Skeletal muscle satellite cell (primary cell): ENCODE data around the gene PHLPP2.

Experiments used
- H3K27me3 ChIP-seq: 2 replicates; pipeline ENCODE4 v1.7.0; 2013; ENCODE audit warnings: low read length; ENCODE audit not compliant: control insufficient read depth, insufficient read depth
- H3K36me3 ChIP-seq: 2 replicates; pipeline ENCODE4 v1.7.0; 2013; ENCODE audit warnings: mild to moderate bottlenecking, control low read depth, low read length; ENCODE audit not compliant: insufficient read depth
- H3K4me1 ChIP-seq: 2 replicates; pipeline ENCODE4 v1.7.0; 2013; ENCODE audit warnings: low read length; ENCODE audit not compliant: control insufficient read depth, insufficient read depth
- H3K4me2 ChIP-seq: 2 replicates; pipeline ENCODE4 v1.7.0; 2013; ENCODE audit warnings: mild to moderate bottlenecking, low read length
- H3K4me3 ChIP-seq: 2 replicates; pipeline ENCODE4 v1.7.0; 2013; ENCODE audit warnings: low read length
- H3K9ac ChIP-seq: 2 replicates; pipeline ENCODE4 v1.7.0; 2013; ENCODE audit warnings: mild to moderate bottlenecking, low read depth, low read length, moderate library complexity
- H3K9me3 ChIP-seq: replicated peaks from 2 replicates; pipeline ENCODE4 v1.7.0; 2013; ENCODE audit warnings: mild to moderate bottlenecking, control low read depth, low read length

PHLPP2 gene

GRCh38 chr16:71666928-71667707 lies 57.4 kb downstream of the PHLPP2 start:
- no peak overlapping the region for H3K9ac ChIP-seq
- H3K4me3 ChIP-seq: no peak overlapping the region
- H3K36me3 ChIP-seq: peaks cover 68% of the 10 kb centered on the region
- no peak overlapping the region for H3K4me2 ChIP-seq
- no peaks in the 10 kb centered on the region for H3K4me1 ChIP-seq
- no peaks in the 10 kb centered on the region for H3K9me3 ChIP-seq
- H3K27me3 ChIP-seq: no peaks in the 10 kb centered on the region

DNA sequence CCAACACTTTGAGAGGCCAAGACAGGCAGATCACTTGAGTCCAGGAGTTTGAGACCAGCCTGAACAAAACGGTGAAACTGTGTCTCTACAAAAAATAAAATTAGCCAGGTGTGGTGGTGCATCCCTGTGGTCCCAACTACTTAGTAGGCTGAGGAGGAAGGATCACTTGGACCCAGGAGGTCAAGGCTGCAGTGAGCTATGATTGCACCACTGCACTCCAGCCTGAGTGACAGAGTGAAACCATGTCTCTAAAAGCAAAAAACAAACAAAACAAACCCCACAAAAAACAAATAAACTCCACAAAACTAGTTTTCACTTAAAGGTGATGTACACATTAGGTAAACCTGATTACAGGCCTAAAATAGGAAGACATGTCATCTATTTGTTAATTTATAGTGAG lies 58.2 kb downstream of the PHLPP2 start:
- no peaks in the 10 kb centered on the region for H3K27me3 ChIP-seq

DNA sequence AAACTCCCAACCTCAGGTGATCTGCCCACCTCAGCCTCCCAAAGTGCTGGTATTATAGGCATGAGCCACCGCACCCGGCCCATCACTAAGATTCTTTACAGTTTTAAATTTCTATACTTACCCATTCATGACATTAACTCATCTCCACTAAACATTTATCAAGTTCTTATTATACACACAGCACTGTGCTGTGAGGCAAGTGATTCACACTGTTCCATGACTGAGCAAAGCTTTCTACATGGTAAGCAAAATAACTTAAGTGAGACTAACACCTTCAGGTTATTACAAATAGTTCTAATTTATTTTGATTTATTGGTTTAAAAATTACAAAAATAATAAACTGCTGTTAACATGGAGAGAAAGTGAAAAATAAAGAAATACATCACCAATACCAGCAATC lies 65.0 kb downstream of the PHLPP2 start:
- Histone ChIP-seq H3K9me3 (no peaks in the 10 kb centered on the region), H3K4me2 (no peak overlapping the region), H3K36me3 (peaks cover 39% of the 10 kb centered on the region), H3K27me3 (no peaks in the 10 kb centered on the region), H3K4me1 (no peaks in the 10 kb centered on the region), H3K9ac (no peak overlapping the region), H3K4me3 (no peak overlapping the region)

More for the DNA sequence above, 58.2 kb downstream of the PHLPP2 start:
- Histone ChIP-seq H3K9ac (no peak overlapping the region), H3K9me3 (no peaks in the 10 kb centered on the region), H3K4me1 (no peaks in the 10 kb centered on the region), H3K36me3 (peaks cover 65% of the 10 kb centered on the region), H3K4me2 (no peak overlapping the region), H3K4me3 (no peak overlapping the region)

DNA sequence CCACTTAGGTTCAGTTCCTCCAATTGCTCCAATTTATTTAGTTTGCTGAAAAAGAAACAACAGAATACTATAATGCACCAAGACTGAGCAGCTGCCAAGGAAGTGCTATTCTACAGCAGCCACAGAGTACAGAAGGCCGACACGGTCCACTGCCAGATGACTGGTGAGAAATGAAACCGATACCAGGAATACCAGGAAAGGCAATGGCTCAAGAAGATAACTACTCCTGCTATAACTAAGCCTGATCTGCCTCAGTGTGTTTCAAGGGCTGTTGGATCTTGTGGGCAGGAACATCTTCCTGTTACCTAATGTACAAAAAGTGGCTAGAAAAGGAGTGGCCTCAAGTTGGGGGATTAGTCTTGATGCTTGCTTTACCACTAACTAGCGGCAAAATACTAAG lies 65.7 kb downstream of the PHLPP2 start:
- Histone ChIP-seq H3K27me3 (no peaks in the 10 kb centered on the region), H3K9me3 (no peaks in the 10 kb centered on the region), H3K4me2 (no peak overlapping the region), H3K4me1 (no peaks in the 10 kb centered on the region), H3K9ac (no peak overlapping the region), H3K36me3 (peaks cover 37% of the 10 kb centered on the region), H3K4me3 (no peak overlapping the region)

GRCh38 chr16:71649704-71650103 lies 74.8 kb downstream of the PHLPP2 start:
- Histone ChIP-seq H3K4me2 (no peak overlapping the region), H3K36me3 (peaks cover 57% of the 10 kb centered on the region), H3K27me3 (no peaks in the 10 kb centered on the region), H3K9me3 (no peaks in the 10 kb centered on the region), H3K4me3 (no peak overlapping the region), H3K9ac (no peak overlapping the region), H3K4me1 (no peaks in the 10 kb centered on the region)

DNA sequence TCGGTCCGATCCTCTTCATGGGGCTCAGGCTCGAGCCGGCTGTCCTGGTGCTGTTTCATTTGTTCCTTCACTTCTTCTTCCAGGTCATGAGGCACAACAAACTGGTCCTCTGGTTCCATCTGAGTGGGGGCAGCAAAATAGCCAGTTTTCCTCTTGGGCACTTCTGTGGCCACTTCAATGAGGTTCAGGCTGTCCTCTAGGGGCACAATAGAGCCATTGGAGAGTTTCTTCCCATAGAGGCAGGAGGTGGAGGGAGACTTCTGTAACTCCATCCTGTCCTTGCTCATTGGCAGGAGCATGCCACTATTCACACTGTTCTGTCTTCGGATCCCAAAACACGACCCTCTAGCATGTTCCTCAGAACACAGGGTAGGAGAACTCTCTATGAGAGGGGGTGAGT lies 75.6 kb downstream of the PHLPP2 start:
- Histone ChIP-seq H3K4me2 (no peak overlapping the region), H3K4me3 (no peak overlapping the region)

GRCh38 chr16:71648162-71648561 lies 76.3 kb downstream of the PHLPP2 start:
- no peak overlapping the region for H3K4me3 ChIP-seq
- no peaks in the 10 kb centered on the region for H3K4me1 ChIP-seq
- no peak overlapping the region for H3K4me2 ChIP-seq
- H3K9me3 ChIP-seq: no peaks in the 10 kb centered on the region
- H3K9ac ChIP-seq: no peak overlapping the region
- H3K36me3 ChIP-seq: peaks cover 52% of the 10 kb centered on the region
- H3K27me3 ChIP-seq: no peaks in the 10 kb centered on the region

More for the DNA sequence above, 75.6 kb downstream of the PHLPP2 start:
- H3K9ac ChIP-seq: no peak overlapping the region
- no peaks in the 10 kb centered on the region for H3K27me3 ChIP-seq
- H3K9me3 ChIP-seq: no peaks in the 10 kb centered on the region
- peaks cover 56% of the 10 kb centered on the region for H3K36me3 ChIP-seq
- H3K4me1 ChIP-seq: no peaks in the 10 kb centered on the region

DNA sequence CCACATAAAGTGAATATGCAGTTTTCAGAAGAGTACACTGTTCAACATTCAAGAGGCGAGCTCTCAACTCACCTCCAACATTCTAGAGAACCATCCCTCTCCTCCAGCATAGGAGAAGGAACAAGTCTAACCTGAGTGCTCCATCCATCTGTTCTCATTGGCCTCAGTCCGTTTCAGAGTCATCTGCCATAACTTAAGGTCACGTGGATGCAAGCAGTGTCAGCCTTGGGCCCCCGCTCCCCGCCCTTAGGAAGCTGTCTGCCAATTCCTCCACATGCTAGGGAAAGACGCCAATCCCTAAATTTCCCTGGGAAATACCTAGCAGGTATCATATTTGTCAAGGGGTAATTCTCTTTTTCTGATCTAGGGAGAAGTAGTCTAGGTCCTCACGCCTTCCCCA lies 77.1 kb downstream of the PHLPP2 start:
- H3K4me3 ChIP-seq: no peak overlapping the region
- no peaks in the 10 kb centered on the region for H3K4me1 ChIP-seq
- no peaks in the 10 kb centered on the region for H3K27me3 ChIP-seq
- H3K4me2 ChIP-seq: no peak overlapping the region
- H3K9ac ChIP-seq: no peak overlapping the region
- no peaks in the 10 kb centered on the region for H3K9me3 ChIP-seq
- H3K36me3 ChIP-seq: peaks cover 48% of the 10 kb centered on the region

DNA sequence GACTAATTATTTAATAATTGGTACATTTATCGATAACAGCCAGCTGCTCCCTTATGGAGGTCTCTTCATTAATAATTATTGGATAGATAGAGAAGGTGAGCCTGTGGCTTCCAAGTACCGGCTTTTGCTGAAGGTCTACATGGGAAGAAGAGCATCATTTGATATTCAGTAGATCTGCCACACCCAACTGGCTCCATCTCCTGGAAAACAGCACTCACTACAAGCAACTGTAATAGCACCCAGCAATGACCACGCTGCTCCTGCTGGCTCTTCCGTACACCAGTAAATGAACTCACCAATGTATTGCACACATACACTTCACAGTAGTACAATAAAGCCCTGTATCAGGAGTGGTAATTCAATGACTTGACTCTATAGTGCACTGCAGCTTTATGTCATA lies 79.1 kb downstream of the PHLPP2 start:
- peaks cover 38% of the 10 kb centered on the region for H3K36me3 ChIP-seq
- no peaks in the 10 kb centered on the region for H3K9me3 ChIP-seq
- H3K27me3 ChIP-seq: no peaks in the 10 kb centered on the region
- no peak overlapping the region for H3K4me3 ChIP-seq
- H3K4me2 ChIP-seq: no peak overlapping the region
- H3K4me1 ChIP-seq: no peaks in the 10 kb centered on the region
- H3K9ac ChIP-seq: no peak overlapping the region

DNA sequence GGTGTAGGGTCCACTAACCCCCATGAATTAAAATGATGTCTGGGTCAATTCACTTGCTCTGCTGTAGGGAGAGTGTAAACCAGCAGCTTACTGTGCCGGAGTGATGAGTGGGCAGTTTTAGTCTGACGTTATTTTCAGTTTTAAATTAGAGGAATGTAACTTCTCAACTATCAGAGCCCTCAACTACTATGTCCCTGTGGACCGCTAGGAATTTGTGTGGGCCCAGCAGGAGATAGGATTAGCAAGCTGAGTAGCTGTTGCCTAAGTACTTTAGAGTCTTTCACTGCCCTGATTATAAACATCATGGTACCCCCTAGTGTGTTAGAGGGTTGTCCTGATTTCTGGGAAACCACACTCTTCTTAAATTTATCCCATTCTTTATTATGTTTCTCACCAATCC lies 87.1 kb downstream of the PHLPP2 start:
- H3K9me3 ChIP-seq: no peaks in the 10 kb centered on the region
- no peak overlapping the region for H3K4me3 ChIP-seq
- no peaks in the 10 kb centered on the region for H3K27me3 ChIP-seq
- H3K9ac ChIP-seq: no peak overlapping the region
- H3K36me3 ChIP-seq: peaks cover 4% of the 10 kb centered on the region
- no peaks in the 10 kb centered on the region for H3K4me1 ChIP-seq
- peak overlapping the region; percentile 11 for H3K4me2 ChIP-seq

GRCh38 chr16:71635632-71636031 lies 88.9 kb downstream of the PHLPP2 start:
- H3K27me3 ChIP-seq: no peaks in the 10 kb centered on the region
- no peaks in the 10 kb centered on the region for H3K9me3 ChIP-seq
- H3K4me3 ChIP-seq: no peak overlapping the region
- peaks cover 4% of the 10 kb centered on the region for H3K36me3 ChIP-seq
- no peak overlapping the region for H3K4me2 ChIP-seq
- H3K4me1 ChIP-seq: no peaks in the 10 kb centered on the region
- no peak overlapping the region for H3K9ac ChIP-seq

DNA sequence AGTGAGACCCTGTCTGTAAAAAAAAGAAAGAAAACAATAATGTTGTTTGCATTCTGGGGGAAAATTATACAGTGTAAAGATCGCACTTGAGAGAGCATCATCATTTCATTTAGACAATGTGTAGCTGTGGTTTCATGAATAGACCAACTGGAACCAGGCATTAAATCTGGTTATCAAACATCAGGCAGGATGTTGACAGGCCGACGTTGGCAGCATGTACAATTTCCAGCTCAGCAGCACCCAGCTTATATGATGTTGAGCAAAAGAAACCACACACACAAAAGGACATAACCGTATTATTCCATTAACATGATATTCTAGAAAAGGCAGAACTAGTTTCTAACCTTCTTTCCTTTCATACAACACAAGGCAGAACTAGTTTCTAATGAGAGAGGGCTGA lies 92.7 kb downstream of the PHLPP2 start:
- Histone ChIP-seq H3K9ac (no peak overlapping the region), H3K4me1 (no peaks in the 10 kb centered on the region), H3K9me3 (no peaks in the 10 kb centered on the region), H3K36me3 (no peaks in the 10 kb centered on the region), H3K4me2 (no peak overlapping the region), H3K27me3 (peaks cover 18% of the 10 kb centered on the region), H3K4me3 (no peak overlapping the region)
